Mesendoderm (in vitro differentiated cells): ENCODE data around the gene CTRB2. TPM values are rescaled to one million over a fixed set of nuclear protein-coding genes. Genes with fewer than 3 reads are reported as not detected.
A peak's percentile ranks its signal among the peaks of the same experiment; 100 is the strongest.

Experiments
- DNase-seq: peaks from one replicate; pipeline ENCODE4 v3.0.0; 2013
- H2AK5ac ChIP-seq: 2 replicates; pipeline ENCODE4 v1.6.1; 2013; ENCODE audit warnings: low read length, inconsistent platforms
- H2BK120ac ChIP-seq: 2 replicates; pipeline ENCODE4 v1.6.1; 2013; ENCODE audit warnings: low read depth, mild to moderate bottlenecking, low read length, moderate library complexity, mixed read lengths
- H2BK15ac ChIP-seq: replicated peaks from 2 replicates; pipeline ENCODE4 v1.6.1; 2013; ENCODE audit warnings: low read depth, mild to moderate bottlenecking, moderate library complexity
- H2BK5ac ChIP-seq: 2 replicates; pipeline ENCODE4 v1.6.1; 2013; ENCODE audit warnings: low read length, inconsistent platforms
- H3K18ac ChIP-seq: 2 replicates; pipeline ENCODE4 v1.6.1; 2013; ENCODE audit warnings: mild to moderate bottlenecking, low read length, mixed read lengths
- H3K23ac ChIP-seq: one replicate; pipeline ENCODE4 v1.6.1; 2013; ENCODE audit warnings: low read length
- H3K27ac ChIP-seq: 2 replicates; pipeline ENCODE4 v1.5.1; 2013; ENCODE audit warnings: low read depth, mild to moderate bottlenecking, inconsistent platforms, low read length, moderate library complexity
- H3K27me3 ChIP-seq: 2 replicates; pipeline ENCODE4 v1.6.1; 2013; ENCODE audit warnings: low read length, control low read depth, mild to moderate bottlenecking, inconsistent platforms; ENCODE audit not compliant: insufficient read depth, poor library complexity
- H3K36me3 ChIP-seq: 2 replicates; pipeline ENCODE4 v1.6.1; 2013; ENCODE audit warnings: low read length, inconsistent platforms; ENCODE audit not compliant: control insufficient read depth, insufficient read depth
- H3K4ac ChIP-seq: one replicate; pipeline ENCODE4 v1.6.1; 2013; ENCODE audit warnings: low read depth, mild to moderate bottlenecking, low read length, moderate library complexity
- H3K4me1 ChIP-seq: 2 replicates; pipeline ENCODE4 v1.6.1; 2013; ENCODE audit warnings: low read depth, low read length, inconsistent platforms; ENCODE audit not compliant: control insufficient read depth
- H3K4me2 ChIP-seq: 2 replicates; pipeline ENCODE4 v1.6.1; 2013; ENCODE audit warnings: low read length
- H3K4me3 ChIP-seq: 2 replicates; pipeline ENCODE4 v1.5.1; 2013; ENCODE audit warnings: mild to moderate bottlenecking, low read length
- H3K56ac ChIP-seq: one replicate; pipeline ENCODE4 v1.6.1; 2013; ENCODE audit warnings: low read length
- H3K79me1 ChIP-seq: 2 replicates; pipeline ENCODE4 v1.6.1; 2013; ENCODE audit warnings: low read length, inconsistent platforms
- H3K79me2 ChIP-seq: 2 replicates; pipeline ENCODE4 v1.6.1; 2013; ENCODE audit warnings: mild to moderate bottlenecking, low read length; ENCODE audit not compliant: control insufficient read depth, insufficient read depth
- H3K9ac ChIP-seq: 2 replicates; pipeline ENCODE4 v1.6.1; 2013; ENCODE audit warnings: low read length, inconsistent platforms
- H4K5ac ChIP-seq: one replicate; pipeline ENCODE4 v1.6.1; 2013; ENCODE audit warnings: low read length
- H4K8ac ChIP-seq: one replicate; pipeline ENCODE4 v1.6.1; 2013; ENCODE audit warnings: low read depth, mild to moderate bottlenecking, control low read depth, low read length, moderate library complexity
- WGBS: extraction: QIAGEN DNeasy Blood & Tissue Kit; methylation state at CpG from one replicate; pipeline ENCODE4 v1.1.7; 2013; ENCODE audit warnings: low lambda C conversion rate, missing lambda C conversion rate; ENCODE audit not compliant: insufficient coverage; ENCODE audit errors: extremely low coverage; 5-methylcytosine and 5-hydroxymethylcytosine counted together
- polyA plus RNA-seq, 2 experiments: library from polyadenylated mRNA; stranded (reverse); fragments of 200-250 nt; gene quantifications; one replicate each; pipeline ENCODE4 v1.2.3, GENCODE V29; 2013

Gene CTRB2
- polyA plus RNA-seq (2013, experiment 1 of 2): 0.06 TPM
- not detected for polyA plus RNA-seq (2013, experiment 2 of 2)

DNA sequence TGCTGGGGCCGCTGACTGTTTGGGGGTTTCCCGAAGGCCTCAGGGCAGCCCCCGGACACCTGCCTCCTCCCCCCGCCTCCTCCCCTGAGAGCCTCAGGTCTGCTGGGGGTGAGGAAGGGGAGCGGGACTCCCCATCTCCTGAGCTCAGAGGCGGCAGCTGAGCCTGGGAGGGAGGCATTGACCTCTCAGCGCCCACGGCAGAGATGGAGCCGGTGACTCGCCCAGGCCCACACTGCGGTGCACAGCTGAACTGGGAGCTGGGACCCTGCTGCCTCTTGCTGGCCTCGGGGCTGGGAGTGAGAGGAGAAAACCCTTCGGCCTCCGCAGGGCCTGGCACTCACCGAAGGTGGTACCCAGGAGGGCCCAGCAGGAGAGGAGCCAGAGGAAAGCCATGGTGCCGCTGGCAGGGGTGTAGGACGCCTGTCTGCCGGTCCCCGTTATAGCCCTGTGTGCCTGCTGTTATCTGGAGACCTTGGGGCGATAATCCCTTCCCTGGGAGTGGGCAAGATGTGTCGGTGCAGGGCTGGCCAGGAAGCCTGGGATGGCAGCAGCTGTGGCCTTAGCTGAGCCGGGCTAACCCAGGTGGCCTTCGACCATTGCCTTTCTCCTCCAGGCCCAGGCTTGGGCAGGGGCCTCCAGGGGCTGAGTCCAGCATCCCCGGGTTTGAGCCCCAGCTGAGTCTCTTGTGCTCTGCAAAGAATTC lies at the start of gene CTRB2:
TSS of gene CTRB2 (minus strand) at position 413 of the 703 bp plus-strand sequence. CDS start at position 393, 20 bp downstream.
- H3K36me3 ChIP-seq: no peaks in the 10 kb centered on the region
- H2BK5ac ChIP-seq: no peak within 1 kb of the TSS
- no peak within 1 kb of the TSS for H2BK15ac ChIP-seq
- no peaks in the 10 kb centered on the region for H3K27me3 ChIP-seq
- H3K23ac ChIP-seq: no peak within 1 kb of the TSS
- no peak within 1 kb of the TSS for H3K4ac ChIP-seq
- no peak within 1 kb of the TSS for H2AK5ac ChIP-seq
- H2BK120ac ChIP-seq: no peak within 1 kb of the TSS
- no peak within 1 kb of the TSS for H3K56ac ChIP-seq
- no peak within 1 kb of the TSS for H3K9ac ChIP-seq
- no peak within 1 kb of the TSS for H3K4me3 ChIP-seq
- no peak within 1 kb of the TSS for H3K18ac ChIP-seq
- DNase-seq: no peak
- H3K4me1 ChIP-seq: peaks cover 4% of the 10 kb centered on the region
- no CpG with 5 or more reads among the region's 24 CpGs for WGBS
- no peaks in the 10 kb centered on the region for H3K79me1 ChIP-seq
- no peak within 1 kb of the TSS for H4K8ac ChIP-seq
- H3K79me2 ChIP-seq: no peaks in the 10 kb centered on the region
- H3K27ac ChIP-seq: no peak within 1 kb of the TSS
- H4K5ac ChIP-seq: no peak within 1 kb of the TSS
- H3K4me2 ChIP-seq: no peak within 1 kb of the TSS

DNA sequence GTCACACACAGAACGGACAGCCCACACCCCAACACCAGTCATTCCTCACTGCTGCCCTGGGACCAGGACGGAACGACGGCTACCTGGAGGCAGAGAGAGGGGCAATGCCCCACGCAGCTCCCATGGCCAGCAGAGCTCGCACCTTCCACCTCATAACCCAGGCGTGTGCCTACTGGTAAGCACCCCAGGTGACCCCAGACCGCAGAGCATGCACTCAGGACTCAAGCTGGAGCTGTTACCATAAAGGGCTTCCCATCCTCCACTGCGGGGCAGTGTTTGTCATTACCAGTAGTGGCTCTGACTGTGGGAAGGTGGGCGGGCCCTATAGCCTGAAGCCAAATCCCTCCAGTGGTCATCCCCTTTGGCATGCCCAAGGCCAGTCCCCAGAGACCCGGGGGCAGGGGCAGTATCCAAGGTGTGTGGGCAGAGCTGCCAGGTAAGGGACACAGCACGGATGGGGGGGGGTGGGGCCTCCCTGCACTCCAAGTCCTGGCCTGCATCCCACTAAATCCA lies 49.2 kb upstream of the CTRB2 start:
- peak overlapping the region; percentile 92 for H2BK5ac ChIP-seq
- no peak overlapping the region for H2BK120ac ChIP-seq
- H2BK15ac ChIP-seq: no peak overlapping the region
- no peaks in the 10 kb centered on the region for H3K27me3 ChIP-seq
- no peak overlapping the region for H4K5ac ChIP-seq
- H4K8ac ChIP-seq: no peak overlapping the region
- peak overlapping the region; percentile 100 for H2AK5ac ChIP-seq
- no peak overlapping the region for H3K23ac ChIP-seq
- H3K79me2 ChIP-seq: peaks cover 56% of the 10 kb centered on the region
- peak overlapping the region; percentile 68 for H3K27ac ChIP-seq
- H3K56ac ChIP-seq: peak overlapping the region; percentile 84
- peak; percentile 85 for DNase-seq
- H3K4me2 ChIP-seq: no peak overlapping the region
- peaks cover 27% of the 10 kb centered on the region for H3K79me1 ChIP-seq
- H3K4ac ChIP-seq: no peak overlapping the region
- no peak overlapping the region for H3K4me3 ChIP-seq
- H3K4me1 ChIP-seq: peaks cover 46% of the 10 kb centered on the region
- no CpG with 5 or more reads among the region's 12 CpGs for WGBS
- H3K18ac ChIP-seq: no peak overlapping the region
- peak overlapping the region; percentile 42 for H3K9ac ChIP-seq
- no peaks in the 10 kb centered on the region for H3K36me3 ChIP-seq

DNA sequence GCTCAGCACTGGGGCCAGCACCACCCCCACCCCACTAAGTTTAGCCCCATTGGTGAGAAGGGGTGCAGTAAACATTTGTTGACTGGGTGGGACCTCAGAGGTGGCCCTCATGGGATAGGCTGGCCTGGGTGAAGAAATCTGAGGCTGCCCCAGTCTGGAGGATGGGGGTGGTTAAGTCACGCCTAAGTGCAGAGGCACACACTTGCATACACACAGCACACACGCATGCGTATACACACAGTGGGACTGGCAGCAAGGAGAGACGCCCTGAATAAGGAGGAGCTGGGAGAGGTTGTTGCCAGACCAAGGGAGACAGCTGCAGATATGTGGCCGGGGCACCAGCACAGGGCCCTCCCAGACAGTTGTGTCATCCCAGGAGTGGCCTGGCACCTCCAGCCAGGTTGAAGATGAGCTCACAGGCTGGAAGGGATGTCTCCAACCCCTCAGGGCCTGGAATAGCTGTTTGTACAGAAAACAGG lies 47.4 kb upstream of the CTRB2 start:
- Histone ChIP-seq H3K4me2 (no peak overlapping the region), H3K18ac (peak overlapping the region; percentile 13), H2BK120ac (no peak overlapping the region), H3K36me3 (no peaks in the 10 kb centered on the region), H2AK5ac (peak overlapping the region; percentile 18), H3K4me3 (no peak overlapping the region), H4K5ac (no peak overlapping the region), H3K27me3 (no peaks in the 10 kb centered on the region), H3K27ac (peak overlapping the region; percentile 92), H3K9ac (peak overlapping the region; percentile 47), H4K8ac (no peak overlapping the region), H2BK15ac (no peak overlapping the region), H3K4ac (peak overlapping the region; percentile 58), H3K23ac (no peak overlapping the region), H3K79me2 (peaks cover 66% of the 10 kb centered on the region), H3K56ac (peak overlapping the region; percentile 91), H2BK5ac (peak overlapping the region; percentile 96), H3K4me1 (peaks cover 48% of the 10 kb centered on the region), H3K79me1 (peaks cover 26% of the 10 kb centered on the region)
- DNase-seq: peak; percentile 91
- WGBS: no CpG with 5 or more reads among the region's 5 CpGs

DNA sequence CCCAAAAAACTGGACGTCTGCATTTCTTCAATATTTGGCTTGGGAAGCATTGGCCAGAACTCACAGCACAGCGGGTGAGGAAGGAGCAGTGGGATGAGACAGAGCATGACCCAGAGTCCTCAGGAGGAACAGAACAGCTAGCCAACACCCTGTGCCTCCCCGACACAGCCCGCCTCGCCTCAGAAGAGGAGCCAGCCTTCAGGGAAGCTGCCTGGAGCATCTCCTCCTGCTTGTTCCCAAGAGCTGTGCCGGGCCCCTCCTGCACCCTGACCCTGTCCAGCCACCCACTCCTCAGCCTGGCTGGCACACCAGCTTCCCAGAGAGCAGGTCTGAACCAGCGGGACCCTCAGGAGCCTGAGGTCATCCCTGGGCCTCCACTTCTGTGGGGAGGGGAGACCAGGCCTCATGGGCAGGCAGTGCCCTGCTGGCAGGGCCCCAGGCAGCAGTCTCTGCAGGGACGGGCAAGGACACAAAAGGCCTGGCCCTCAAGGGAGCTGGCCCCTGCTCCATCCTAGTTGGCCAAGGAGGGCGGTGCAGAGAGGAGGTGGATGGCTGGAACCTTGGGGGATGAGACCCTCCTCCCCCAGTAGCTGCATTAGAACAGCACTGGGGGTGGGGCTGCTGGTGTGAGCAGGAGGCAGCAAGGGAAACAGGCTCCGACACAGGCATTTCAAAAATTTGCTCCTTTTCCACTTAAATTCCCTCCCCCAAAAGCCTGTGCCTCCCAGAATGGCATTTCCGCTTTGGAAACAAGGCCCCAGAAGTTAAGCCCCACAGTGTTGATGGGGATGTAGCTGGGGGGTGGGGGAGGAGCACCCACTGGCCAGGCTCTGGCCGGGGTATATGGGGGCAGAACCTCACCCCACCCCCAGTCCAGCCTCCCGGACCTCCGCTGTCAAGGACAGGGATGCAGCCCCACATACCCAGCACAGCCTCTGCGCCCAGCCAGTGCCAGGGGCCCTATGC lies 46.3 kb upstream of the CTRB2 start:
- H4K5ac ChIP-seq: no peak overlapping the region
- WGBS: no CpG with 5 or more reads among the region's 15 CpGs
- no peak overlapping the region for H2BK15ac ChIP-seq
- H3K23ac ChIP-seq: no peak overlapping the region
- H3K27me3 ChIP-seq: no peaks in the 10 kb centered on the region
- H3K79me1 ChIP-seq: peaks cover 19% of the 10 kb centered on the region
- peak overlapping the region; percentile 82 for H3K9ac ChIP-seq
- peak overlapping the region; percentile 51 for H3K18ac ChIP-seq
- DNase-seq: peak; percentile 99
- H3K27ac ChIP-seq: peak overlapping the region; percentile 94
- peak overlapping the region; percentile 93 for H3K4ac ChIP-seq
- no peak overlapping the region for H3K4me3 ChIP-seq
- H3K56ac ChIP-seq: peak overlapping the region; percentile 91
- H3K4me1 ChIP-seq: peaks cover 44% of the 10 kb centered on the region
- no peak overlapping the region for H4K8ac ChIP-seq
- H3K36me3 ChIP-seq: no peaks in the 10 kb centered on the region
- peak overlapping the region; percentile 17 for H2AK5ac ChIP-seq
- H3K4me2 ChIP-seq: peak overlapping the region; percentile 15
- peak overlapping the region; percentile 75 for H2BK120ac ChIP-seq
- peaks cover 66% of the 10 kb centered on the region for H3K79me2 ChIP-seq
- H2BK5ac ChIP-seq: peak overlapping the region; percentile 93

DNA sequence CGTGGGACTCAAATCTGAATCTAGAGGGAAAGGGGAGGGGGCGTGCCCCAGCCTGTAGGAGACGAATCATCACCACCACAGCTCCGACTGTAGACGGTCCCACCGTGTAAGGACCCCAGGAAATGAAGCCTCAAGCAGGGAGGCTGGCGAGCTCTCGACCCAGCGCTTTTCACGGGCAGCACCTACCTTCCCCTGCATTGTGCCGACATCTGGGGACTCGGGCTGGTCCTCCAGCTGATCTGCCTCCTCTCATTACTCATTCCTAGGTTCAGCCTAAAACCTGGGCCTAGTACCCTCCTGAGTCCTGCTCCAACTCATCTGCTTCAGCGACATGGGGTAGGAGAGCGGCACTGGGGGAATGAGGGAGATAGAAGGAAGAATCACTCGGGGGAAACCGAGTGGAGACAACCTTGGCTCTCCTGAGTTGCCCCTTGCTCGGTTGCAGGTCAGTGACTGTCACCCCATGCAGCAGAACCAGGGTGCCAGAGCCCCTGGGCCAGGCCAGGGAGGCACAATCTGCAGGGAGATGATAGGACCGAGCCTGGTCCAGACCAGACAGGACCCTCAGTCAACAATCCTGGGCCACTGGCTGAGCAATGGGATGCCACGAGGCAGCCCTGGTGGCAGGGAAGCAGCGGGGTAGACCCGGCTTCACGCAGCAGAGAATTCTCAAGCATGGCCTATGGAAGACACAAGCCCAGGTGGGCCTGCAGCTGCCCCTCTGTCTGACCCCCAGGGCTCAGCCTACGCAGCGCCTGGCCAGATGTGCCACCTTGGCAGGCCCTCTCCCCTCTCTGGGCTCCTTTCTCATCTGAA lies 45.3 kb upstream of the CTRB2 start:
- peak overlapping the region; percentile 51 for H3K18ac ChIP-seq
- H4K8ac ChIP-seq: no peak overlapping the region
- peaks cover 17% of the 10 kb centered on the region for H3K79me1 ChIP-seq
- H3K27me3 ChIP-seq: no peaks in the 10 kb centered on the region
- H2BK5ac ChIP-seq: peak overlapping the region; percentile 93
- H3K23ac ChIP-seq: peak overlapping the region; percentile 72
- peak overlapping the region; percentile 72 for H2AK5ac ChIP-seq
- peaks cover 69% of the 10 kb centered on the region for H3K79me2 ChIP-seq
- peak overlapping the region; percentile 91 for H3K56ac ChIP-seq
- H3K27ac ChIP-seq: peak overlapping the region; percentile 94
- H2BK15ac ChIP-seq: no peak overlapping the region
- peak overlapping the region; percentile 82 for H3K9ac ChIP-seq
- peak overlapping the region; percentile 64 for H3K4me2 ChIP-seq
- no peak overlapping the region for H3K4me3 ChIP-seq
- H3K4me1 ChIP-seq: peaks cover 43% of the 10 kb centered on the region
- H4K5ac ChIP-seq: no peak overlapping the region
- WGBS: no CpG with 5 or more reads among the region's 24 CpGs
- H3K4ac ChIP-seq: peak overlapping the region; percentile 93
- DNase-seq: no peak
- H3K36me3 ChIP-seq: no peaks in the 10 kb centered on the region
- H2BK120ac ChIP-seq: peak overlapping the region; percentile 75
